Tongue (tissue), 2 donors: Measurements from ENCODE around the gene KIAA0232. TPM values are rescaled to one million over a fixed set of nuclear protein-coding genes. Genes with fewer than 3 reads are reported as not detected.
A peak's percentile ranks its signal among the peaks of the same experiment; 100 is the strongest.
"Not testable (repeated sequence)": the region's sequence is repeated elsewhere in the genome, so short reads cannot be mapped to it uniquely, and the experiment has no call there.

ENCODE experiments used
- DNase-seq: peaks from one replicate; pipeline ENCODE4 v3.0.0-alpha.2; 2015
- total RNA-seq: library from RNA; depleted of rRNA; stranded (reverse); fragments of >200 nt; gene quantifications from one replicate; pipeline ENCODE4 v1.2.3, GENCODE V29; 2014

KIAA0232 gene
- total RNA-seq, 1 donor from 2014 or later, result 56.2 TPM

GRCh38 chr4:6773616-6774540 is 8.6 kb upstream of the KIAA0232 start:
- no peak for DNase-seq

- no peak for DNase-seq
Observed at GRCh38 chr4:6775746-6776145, 6.8 kb upstream of the KIAA0232 start.

GRCh38 chr4:6776920-6777635 is 5.4 kb upstream of the KIAA0232 start:
- no peak for DNase-seq

- no peak for DNase-seq
Observed at GRCh38 chr4:6777636-6778281, 4.8 kb upstream of the KIAA0232 start.

GRCh38 chr4:6778435-6778834 is 4.1 kb upstream of the KIAA0232 start:
- DNase-seq, result no peak

GRCh38 chr4:6779667-6780565 is 2.6 kb upstream of the KIAA0232 start:
- DNase-seq, result peak; percentile 41

GRCh38 chr4:6781113-6781512 is 1.4 kb upstream of the KIAA0232 start:
- DNase-seq, result no peak

- DNase-seq, result no peak
Observed at GRCh38 chr4:6781561-6781960, 966 bp upstream of the KIAA0232 start.

- no peak for DNase-seq
Observed at GRCh38 chr4:6782846-6783110, 251 bp downstream of the KIAA0232 start.

GRCh38 chr4:6783111-6783981 is 819 bp downstream of the KIAA0232 start:
- DNase-seq, result peak; percentile 97

- no peak for DNase-seq
Observed at GRCh38 chr4:6785572-6785925, 3.0 kb downstream of the KIAA0232 start.

GRCh38 chr4:6788123-6788522 is 5.6 kb downstream of the KIAA0232 start:
- no peak for DNase-seq

GRCh38 chr4:6791245-6791644 is 8.7 kb downstream of the KIAA0232 start:
- not testable (repeated sequence) for DNase-seq

GRCh38 chr4:6791796-6792195 is 9.3 kb downstream of the KIAA0232 start:
- DNase-seq, result not testable (repeated sequence)

GRCh38 chr4:6794189-6794588 is 11.7 kb downstream of the KIAA0232 start:
- DNase-seq, result no peak

GRCh38 chr4:6795821-6796220 is 13.3 kb downstream of the KIAA0232 start:
- DNase-seq, result no peak

- DNase-seq, result not testable (repeated sequence)
Observed at GRCh38 chr4:6797368-6797767, 14.8 kb downstream of the KIAA0232 start.

GRCh38 chr4:6799091-6799490 is 16.6 kb downstream of the KIAA0232 start:
- DNase-seq, result no peak

GRCh38 chr4:6802025-6802424 is 19.5 kb downstream of the KIAA0232 start:
- no peak for DNase-seq

- DNase-seq, result no peak
Observed at GRCh38 chr4:6802626-6803025, 20.1 kb downstream of the KIAA0232 start.

GRCh38 chr4:6803246-6803645 is 20.7 kb downstream of the KIAA0232 start:
- DNase-seq, result no peak
